Calu3 (cell line): Measurements from ENCODE around the gene CEP162. TPM values are rescaled to one million over a fixed set of nuclear protein-coding genes. Genes with fewer than 3 reads are reported as not detected.
"Not testable (repeated sequence)": the region's sequence is repeated elsewhere in the genome, so short reads cannot be mapped to it uniquely, and the experiment has no call there.

Experiments
- BruUV-seq: library from RNA; stranded (reverse); fragments of 400-500 nt; replicated peaks from 2 replicates; lab custom pipeline; 2021; lab: Mats Ljungman, UMichigan
- CTCF ChIA-PET: fragments of 300-600 bp; sonication (Branson Sonifier 250); formaldehyde crosslinking; loops from one replicate; lab custom pipeline; 2022; ENCODE audit warnings: antibody characterized with exemption; lab: Charles Lee
- DNase-seq: peaks from one replicate; pipeline ENCODE4 v3.0.0; 2022
- H3K27ac Mint-ChIP-seq: one replicate; pipeline ENCODE4 v1.8.0; 2022; ENCODE audit warnings: mixed read lengths; ENCODE audit not compliant: unreplicated experiment
- H3K27me3 Mint-ChIP-seq: one replicate; pipeline ENCODE4 v1.8.0; 2022; ENCODE audit warnings: mixed read lengths; ENCODE audit not compliant: unreplicated experiment
- H3K36me3 Mint-ChIP-seq: one replicate; pipeline ENCODE4 v1.8.0; 2022; ENCODE audit warnings: mild to moderate bottlenecking, moderate library complexity, mixed read lengths; ENCODE audit not compliant: insufficient read depth, unreplicated experiment
- H3K4me1 Mint-ChIP-seq: one replicate; pipeline ENCODE4 v1.8.0; 2022; ENCODE audit warnings: mild to moderate bottlenecking, low read depth, mixed read lengths; ENCODE audit not compliant: unreplicated experiment
- H3K4me3 Mint-ChIP-seq: one replicate; pipeline ENCODE4 v1.8.0; 2022; ENCODE audit warnings: mild to moderate bottlenecking, low read depth, moderate library complexity, mixed read lengths; ENCODE audit not compliant: unreplicated experiment
- H3K9me3 Mint-ChIP-seq: one replicate; pipeline ENCODE4 v1.8.0; 2022; ENCODE audit warnings: low read depth, mixed read lengths; ENCODE audit not compliant: unreplicated experiment
- intact Hi-C: fragments of 100-400 bp; cut with micrococcal nuclease; formaldehyde crosslinking; loops from one replicate; pipeline ENCODE4 v1.10.0; 2022; ENCODE audit not compliant: unreplicated experiment
- total RNA-seq: library from RNA; stranded (reverse); gene quantifications from 2 replicates; pipeline ENCODE4 v1.2.3, GENCODE V29; 2022
- TF ChIP-seq, protein P1 (sequence below): fragments of 200-600 bp; IDR thresholded peaks from one replicate; pipeline ENCODE4 v1.8.0; 2022; ENCODE audit warnings: antibody characterized with exemption; ENCODE audit not compliant: unreplicated experiment

The CEP162 gene
- total RNA-seq, 1 experiment from 2014 or later: 8.2 TPM

GRCh38 chr6:84123186-84123585 is 104.3 kb downstream of the CEP162 start:
- no peak for DNase-seq
- CTCF ChIA-PET: no interaction called here
- Mint-ChIP-seq H3K4me3 (no peak overlapping the region), H3K27ac (no peak overlapping the region), H3K36me3 (peaks cover 4% of the 10 kb centered on the region), H3K27me3 (no peaks in the 10 kb centered on the region), H3K4me1 (no peaks in the 10 kb centered on the region), H3K9me3 (no peaks in the 10 kb centered on the region)
- no TSS peak for BruUV-seq
- TF ChIP-seq, protein P1, sequence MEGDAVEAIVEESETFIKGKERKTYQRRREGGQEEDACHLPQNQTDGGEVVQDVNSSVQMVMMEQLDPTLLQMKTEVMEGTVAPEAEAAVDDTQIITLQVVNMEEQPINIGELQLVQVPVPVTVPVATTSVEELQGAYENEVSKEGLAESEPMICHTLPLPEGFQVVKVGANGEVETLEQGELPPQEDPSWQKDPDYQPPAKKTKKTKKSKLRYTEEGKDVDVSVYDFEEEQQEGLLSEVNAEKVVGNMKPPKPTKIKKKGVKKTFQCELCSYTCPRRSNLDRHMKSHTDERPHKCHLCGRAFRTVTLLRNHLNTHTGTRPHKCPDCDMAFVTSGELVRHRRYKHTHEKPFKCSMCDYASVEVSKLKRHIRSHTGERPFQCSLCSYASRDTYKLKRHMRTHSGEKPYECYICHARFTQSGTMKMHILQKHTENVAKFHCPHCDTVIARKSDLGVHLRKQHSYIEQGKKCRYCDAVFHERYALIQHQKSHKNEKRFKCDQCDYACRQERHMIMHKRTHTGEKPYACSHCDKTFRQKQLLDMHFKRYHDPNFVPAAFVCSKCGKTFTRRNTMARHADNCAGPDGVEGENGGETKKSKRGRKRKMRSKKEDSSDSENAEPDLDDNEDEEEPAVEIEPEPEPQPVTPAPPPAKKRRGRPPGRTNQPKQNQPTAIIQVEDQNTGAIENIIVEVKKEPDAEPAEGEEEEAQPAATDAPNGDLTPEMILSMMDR: no peak
- intact Hi-C loops: no loop called here

GRCh38 chr6:84119277-84119676 is 108.2 kb downstream of the CEP162 start:
- TF ChIP-seq, protein P1: no peak
- Mint-ChIP-seq H3K36me3 (peaks cover 2% of the 10 kb centered on the region), H3K27ac (no peak overlapping the region), H3K4me3 (no peak overlapping the region), H3K27me3 (no peaks in the 10 kb centered on the region), H3K9me3 (peaks cover 5% of the 10 kb centered on the region), H3K4me1 (no peaks in the 10 kb centered on the region)
- DNase-seq: no peak
- CTCF ChIA-PET: interaction anchor here (0.6 kb wide), 1 partner anchor 162 kb away, joined by 3 read pairs; no protein-coding TSS in a partner anchor
- intact Hi-C loops: no loop called here
- BruUV-seq: no TSS peak

- no peak overlapping the region for H3K4me3 Mint-ChIP-seq
- CTCF ChIA-PET: no interaction called here
- no peaks in the 10 kb centered on the region for H3K4me1 Mint-ChIP-seq
- intact Hi-C loops: no loop called here
- H3K27ac Mint-ChIP-seq: no peak overlapping the region
- no peak for DNase-seq
- no TSS peak for BruUV-seq
- peaks cover 5% of the 10 kb centered on the region for H3K9me3 Mint-ChIP-seq
- TF ChIP-seq, protein P1: no peak
- H3K27me3 Mint-ChIP-seq: no peaks in the 10 kb centered on the region
- H3K36me3 Mint-ChIP-seq: no peaks in the 10 kb centered on the region
Measured at GRCh38 chr6:84118191-84118590, 109.3 kb downstream of the CEP162 start.

DNA sequence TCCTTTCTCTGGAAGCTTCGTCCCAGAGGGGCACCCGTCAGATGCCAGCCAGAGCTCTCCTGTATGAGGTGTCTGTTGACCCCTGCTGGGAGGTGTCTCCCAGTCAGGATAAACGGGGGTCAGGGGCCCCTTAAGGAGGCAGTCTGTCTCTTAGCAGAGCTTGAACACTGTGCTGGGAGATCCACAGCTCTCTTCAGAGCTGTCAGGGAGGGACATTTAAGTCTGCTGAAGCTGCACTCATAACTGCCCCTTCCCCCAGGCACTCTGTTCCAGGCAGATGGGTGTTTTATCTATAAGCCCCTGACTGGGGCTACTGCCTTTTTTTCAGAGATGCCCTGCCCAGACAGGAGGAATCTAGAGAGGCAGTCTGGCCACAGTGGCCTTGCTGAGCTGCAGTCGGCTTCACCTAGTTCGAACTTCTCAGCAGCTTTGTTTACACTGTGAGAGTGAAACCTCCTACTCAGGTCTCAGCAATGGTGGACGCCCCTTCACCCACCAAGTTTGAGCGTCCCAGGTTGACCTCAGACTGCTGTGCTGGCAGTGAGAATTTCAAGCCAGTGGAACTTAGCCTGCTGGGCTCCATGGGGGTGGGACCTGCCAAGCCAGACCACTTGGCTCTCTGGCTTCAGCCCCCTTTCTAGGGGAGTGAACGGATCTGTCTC is 112.4 kb downstream of the CEP162 start:
- CTCF ChIA-PET: not testable (repeated sequence)

DNA sequence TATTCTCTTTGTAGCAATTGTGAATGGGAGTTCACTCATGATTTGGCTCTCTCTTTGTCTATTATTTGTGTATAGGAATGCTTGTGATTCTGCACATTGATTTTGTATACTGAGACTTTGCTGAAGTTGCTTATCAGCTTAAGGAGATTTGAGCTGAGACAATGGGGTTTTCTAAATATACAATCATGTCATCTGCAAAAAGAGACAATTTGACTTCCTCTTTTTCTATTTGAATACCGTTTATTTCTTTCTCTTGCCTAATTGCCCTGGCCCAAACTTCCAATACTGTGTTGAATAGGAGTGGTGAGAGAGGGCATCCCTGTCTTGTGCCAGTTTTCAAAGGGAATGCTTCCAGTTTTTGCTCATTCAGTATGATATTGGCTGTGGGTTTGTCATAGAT is 116.1 kb downstream of the CEP162 start:
- intact Hi-C loops, H3K27ac Mint-ChIP-seq, DNase-seq, H3K36me3 Mint-ChIP-seq, H3K4me1 Mint-ChIP-seq, CTCF ChIA-PET, H3K27me3 Mint-ChIP-seq, BruUV-seq, H3K4me3 Mint-ChIP-seq, H3K9me3 Mint-ChIP-seq: not testable (repeated sequence)

More for the DNA sequence above, 112.4 kb downstream of the CEP162 start:
- DNase-seq, H3K36me3 Mint-ChIP-seq, BruUV-seq, H3K4me1 Mint-ChIP-seq, H3K27ac Mint-ChIP-seq, H3K4me3 Mint-ChIP-seq, H3K9me3 Mint-ChIP-seq, H3K27me3 Mint-ChIP-seq, intact Hi-C loops: not testable (repeated sequence)
